Fibroblast of pulmonary artery (primary cell): ENCODE measurements around the gene HSD17B12.

Experiments used
- DNase-seq: peaks from one replicate; pipeline ENCODE4 v3.0.0-alpha.2; 2010; ENCODE audit warnings: low read depth
- H3K4me3 ChIP-seq: replicated peaks from 2 replicates; pipeline ENCODE4 v1.5.1; 2011; ENCODE audit warnings: low read depth, mild to moderate bottlenecking, control low read depth, low read length, moderate library complexity
- CTCF ChIP-seq: IDR thresholded peaks from 2 replicates; pipeline ENCODE4 v1.5.1; 2011; ENCODE audit warnings: mild to moderate bottlenecking, control low read depth, low read length, inconsistent platforms; ENCODE audit errors: missing control alignments

HSD17B12 gene

GRCh38 chr11:43842021-43842420 is 161.5 kb downstream of the HSD17B12 start:
- no peak for DNase-seq
- no peak for TF ChIP-seq CTCF
- no peak overlapping the region for H3K4me3 ChIP-seq

GRCh38 chr11:43845816-43846215 is 165.3 kb downstream of the HSD17B12 start:
- H3K4me3 ChIP-seq = no peak overlapping the region

GRCh38 chr11:43852057-43852636 is 171.6 kb downstream of the HSD17B12 start:
- DNase-seq = peak; percentile 86
- TF ChIP-seq CTCF = peak; percentile 94
- no peak overlapping the region for H3K4me3 ChIP-seq

More at GRCh38 chr11:43845816-43846215, 165.3 kb downstream of the HSD17B12 start:
- DNase-seq = no peak
- TF ChIP-seq CTCF = no peak

GRCh38 chr11:43853781-43854180 is 173.2 kb downstream of the HSD17B12 start:
- H3K4me3 ChIP-seq = no peak overlapping the region
- TF ChIP-seq CTCF = no peak
- DNase-seq = peak; percentile 52

GRCh38 chr11:43856993-43857392 is 176.5 kb downstream of the HSD17B12 start:
- TF ChIP-seq CTCF = no peak
- DNase-seq = no peak
- H3K4me3 ChIP-seq = no peak overlapping the region

GRCh38 chr11:43861141-43861540 is 180.6 kb downstream of the HSD17B12 start:
- DNase-seq = no peak
- no peak overlapping the region for H3K4me3 ChIP-seq
- TF ChIP-seq CTCF = no peak

- peak; percentile 68 for DNase-seq
- no peak overlapping the region for H3K4me3 ChIP-seq
- TF ChIP-seq CTCF = no peak
These were observed 186.0 kb downstream of the HSD17B12 start for GRCh38 chr11:43866520-43866919.
